Left hindlimb (tissue), 1 donor: ENCODE results near the gene LRRTM4.
"Not testable (repeated sequence)": the region's sequence is repeated elsewhere in the genome, so short reads cannot be mapped to it uniquely, and the experiment has no call there.

Source experiments
- DNase-seq: peaks from one replicate; pipeline ENCODE4 v3.0.0-alpha.2; 2018

LRRTM4 gene

DNA sequence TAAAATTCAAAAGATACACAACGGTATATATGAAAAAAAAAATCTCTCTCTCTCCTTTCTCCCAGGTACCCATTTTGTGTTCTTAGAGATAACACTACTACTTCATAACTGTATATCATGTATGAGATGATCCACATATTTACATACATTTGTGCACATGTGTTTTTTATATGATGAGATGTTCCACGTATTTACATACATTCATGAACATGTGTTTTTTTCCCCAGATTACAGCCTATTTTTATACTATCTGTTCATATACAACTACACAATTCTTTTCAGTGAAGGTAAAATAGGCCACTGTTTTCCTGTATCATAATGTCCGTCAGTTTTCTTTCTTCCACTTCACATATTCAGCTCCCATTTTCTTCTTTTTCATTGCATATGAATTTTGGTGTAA lies 808.9 kb downstream of the LRRTM4 start:
- no peak for DNase-seq

- no peak for DNase-seq
Observed at GRCh38 chr2:76711490-76711889, 810.7 kb downstream of the LRRTM4 start.

- no peak for DNase-seq
Observed at GRCh38 chr2:76700894-76701293, 821.3 kb downstream of the LRRTM4 start.

GRCh38 chr2:76697998-76698713 lies 824.0 kb downstream of the LRRTM4 start:
- not testable (repeated sequence) for DNase-seq
